ENCODE measurements around the gene PALD1.

Gene PALD1

GRCh38 chr10:70558871-70559810 lies 80.6 kb downstream of the PALD1 start:
- no peak for DNase-seq

DNA sequence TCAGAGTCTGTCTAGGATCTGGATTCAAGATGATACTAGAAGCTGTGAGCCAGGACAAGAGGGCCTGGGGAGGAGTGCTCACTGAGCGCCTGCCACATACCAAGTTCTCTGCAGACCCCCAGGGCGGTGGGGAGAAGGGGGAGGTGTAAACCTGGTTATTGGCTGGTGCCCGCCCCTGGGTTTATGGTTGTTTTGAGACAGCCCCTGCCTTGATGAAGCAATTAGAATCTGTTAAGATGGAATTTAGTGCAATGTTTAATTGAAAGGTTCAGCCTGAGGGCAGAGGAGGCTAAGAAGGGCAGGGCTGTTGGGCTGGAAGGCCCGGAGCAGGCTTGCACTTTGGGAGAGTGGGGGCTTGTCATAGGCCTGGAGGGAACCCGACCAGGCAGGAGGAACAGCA lies 81.3 kb downstream of the PALD1 start:
- DNase-seq, result no peak

DNA sequence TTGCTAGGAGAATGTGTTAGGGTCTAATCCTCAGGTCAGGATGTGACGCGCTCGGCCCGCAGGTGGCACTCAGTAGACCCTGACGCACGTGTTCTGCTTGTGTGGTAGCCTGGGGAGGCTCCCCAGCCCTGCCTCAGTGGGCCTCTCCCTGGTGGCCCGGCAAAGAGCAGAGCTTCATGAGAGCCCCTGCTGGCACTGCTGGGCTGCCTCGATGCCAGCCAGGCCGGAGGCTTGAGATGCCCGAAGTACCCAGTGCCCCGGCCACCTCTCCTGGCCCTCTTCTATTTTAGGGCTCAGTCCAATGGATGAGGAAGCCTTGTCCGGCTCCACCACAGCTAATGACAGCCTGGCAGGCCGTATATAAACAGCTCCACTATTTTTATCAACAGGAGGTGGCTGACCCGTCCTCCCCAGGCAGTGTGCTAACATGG lies 82.0 kb downstream of the PALD1 start:
- DNase-seq, result no peak

- DNase-seq, result no peak
These were observed 82.5 kb downstream of the PALD1 start for GRCh38 chr10:70561070-70561469.

DNA sequence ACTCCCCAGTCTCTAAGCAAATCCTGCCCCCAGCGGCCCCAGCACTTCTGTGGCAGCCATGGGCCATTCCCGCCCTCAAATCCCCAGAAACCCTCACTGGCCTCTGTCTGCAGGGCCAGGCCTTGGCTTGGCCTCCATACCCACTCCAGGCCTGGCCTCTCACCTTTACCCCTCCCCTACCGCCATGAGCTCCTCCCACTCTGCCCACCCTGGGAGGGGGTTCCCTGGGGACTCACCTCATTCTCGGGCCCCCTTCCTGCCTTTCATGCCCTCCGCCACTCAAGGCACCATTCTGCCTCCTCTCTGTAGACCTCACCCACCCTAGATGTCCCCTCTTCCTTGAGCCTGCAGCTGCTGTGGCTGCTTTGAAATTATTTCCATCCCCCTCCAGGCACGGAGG lies 83.0 kb downstream of the PALD1 start:
- no peak for DNase-seq

DNA sequence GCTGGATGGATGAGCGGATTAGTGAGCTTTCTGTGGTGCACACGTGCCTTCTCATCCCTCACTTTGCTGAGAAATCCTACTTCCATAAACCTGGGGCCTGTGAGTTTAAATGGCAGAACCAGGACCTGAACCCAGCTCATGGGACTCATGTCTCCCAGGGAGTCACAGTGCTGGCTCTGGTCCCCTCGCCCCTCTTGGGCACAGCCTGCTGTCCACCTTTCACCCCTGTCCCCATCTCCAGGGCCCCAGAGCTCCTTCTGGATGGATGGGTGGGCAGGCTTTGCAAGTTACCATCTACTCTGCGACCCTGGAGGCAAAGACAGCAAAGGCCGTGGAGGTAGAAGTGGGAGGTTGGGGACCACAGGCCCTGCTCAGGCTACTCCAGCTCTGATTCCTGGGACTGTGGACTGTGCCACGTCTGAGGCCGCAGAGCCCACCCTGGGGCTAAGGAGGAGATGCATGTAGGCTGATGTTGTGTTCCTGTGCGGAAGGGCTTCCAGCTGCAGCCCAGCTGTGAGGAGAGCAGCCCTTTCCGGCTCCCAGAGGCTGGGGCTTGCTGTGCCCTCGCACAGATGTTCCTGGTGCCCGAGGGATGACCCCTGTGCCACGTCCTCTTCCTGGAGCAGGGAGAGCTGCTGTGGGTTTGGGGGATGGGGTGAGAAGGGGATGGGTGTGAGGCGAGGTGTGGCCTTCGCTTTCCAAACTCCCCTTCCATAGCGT lies 83.6 kb downstream of the PALD1 start:
- DNase-seq, result no peak

GRCh38 chr10:70563230-70563629 lies 84.7 kb downstream of the PALD1 start:
- DNase-seq, result no peak

DNA sequence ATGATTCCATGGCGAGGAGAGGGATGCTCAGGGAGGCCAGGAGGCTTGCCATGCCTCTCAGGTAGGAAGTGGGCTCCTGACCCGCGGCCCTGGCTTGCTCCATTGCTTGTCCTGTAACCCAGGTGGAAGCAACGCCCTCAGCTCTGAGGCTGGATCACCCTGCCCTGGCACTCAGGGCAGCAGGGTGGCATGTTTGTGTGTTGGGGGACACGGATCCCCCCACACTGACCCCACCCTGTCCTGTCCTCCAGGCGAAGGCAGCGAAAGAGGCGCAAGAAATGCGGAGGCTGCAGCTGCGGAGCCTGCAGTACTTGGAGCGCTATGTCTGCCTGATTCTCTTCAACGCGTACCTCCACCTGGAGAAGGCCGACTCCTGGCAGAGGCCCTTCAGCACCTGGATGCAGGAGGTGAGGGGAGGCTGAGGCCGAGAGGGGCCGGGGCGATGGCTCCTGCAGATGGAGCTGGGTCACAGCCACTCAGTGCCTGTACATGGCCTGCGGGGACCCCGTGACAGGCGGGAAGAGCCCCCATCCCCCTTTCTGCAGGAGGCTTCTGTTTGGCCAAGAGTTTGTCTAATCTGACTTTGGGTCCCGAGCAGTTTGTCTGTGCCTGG lies 85.7 kb downstream of the PALD1 start:
- DNase-seq, result no peak

DNA sequence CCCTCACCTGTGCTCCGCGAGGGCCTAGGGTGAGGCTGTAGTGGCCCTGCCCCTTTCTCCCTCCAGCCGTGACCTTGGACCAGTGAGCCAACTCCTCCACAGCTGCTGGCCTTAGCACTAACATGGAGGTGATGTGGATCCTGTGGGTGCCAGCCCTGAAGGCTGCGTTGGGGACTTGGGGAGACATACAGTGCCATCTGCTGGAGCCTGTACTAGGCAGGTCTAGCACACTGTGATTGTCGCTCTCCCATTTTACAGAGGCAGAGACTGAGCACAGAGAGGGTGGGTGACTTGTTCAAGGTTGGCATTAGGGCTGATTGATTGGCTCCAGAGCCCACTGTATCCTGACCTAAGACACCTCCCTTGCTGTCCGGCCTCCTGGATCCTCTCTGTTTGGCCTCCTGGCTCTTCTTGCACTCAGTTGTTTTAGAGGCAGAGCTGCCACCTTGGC lies 86.4 kb downstream of the PALD1 start:
- DNase-seq, result no peak

DNA sequence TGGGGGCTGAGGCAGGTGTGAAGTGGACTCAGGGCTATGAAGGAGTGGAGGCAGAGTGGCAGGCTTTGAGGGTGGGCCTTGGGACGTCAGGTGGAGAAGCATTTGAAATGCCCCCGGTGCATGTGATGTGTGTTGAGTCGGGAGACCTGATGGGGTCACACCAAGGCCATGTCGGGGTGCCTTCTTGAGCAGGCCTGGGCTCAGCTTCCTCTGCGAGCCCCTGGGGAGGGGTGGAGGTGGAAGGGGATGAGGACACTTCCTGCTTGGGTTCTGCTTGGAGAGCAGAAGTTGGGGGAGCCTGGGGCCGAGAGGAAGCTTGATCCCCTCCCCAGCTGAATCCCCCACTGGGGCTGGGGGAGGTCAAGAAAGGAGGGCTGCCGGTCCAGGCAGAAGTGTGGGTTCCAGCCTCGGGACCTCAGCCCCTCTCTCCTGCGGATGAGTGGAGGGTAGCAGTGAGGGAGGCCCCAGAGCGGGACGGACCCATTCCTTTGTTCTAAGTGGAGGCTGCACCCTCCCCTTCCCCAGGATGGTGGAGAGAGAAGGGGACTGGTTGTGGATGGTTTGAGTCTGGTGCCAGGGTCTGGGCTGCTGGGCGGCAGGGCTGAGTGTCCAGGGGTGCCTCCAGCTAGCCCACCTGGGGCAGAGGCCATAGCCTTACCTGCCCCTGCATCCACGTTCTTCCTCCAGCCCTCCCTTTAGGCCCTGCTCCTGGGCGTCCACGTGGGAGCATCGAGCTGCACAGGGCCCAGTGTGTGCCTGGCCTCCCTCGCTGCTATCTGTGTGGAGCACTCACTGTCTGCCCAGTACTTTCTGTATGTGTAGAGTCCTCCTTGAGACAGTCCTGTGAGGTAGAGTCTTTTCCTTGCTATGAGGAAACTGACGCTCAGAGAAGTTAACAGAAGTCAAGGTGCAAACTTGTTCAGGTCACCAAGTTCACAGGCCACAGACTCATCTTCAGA lies 87.3 kb downstream of the PALD1 start:
- DNase-seq, result no peak

DNA sequence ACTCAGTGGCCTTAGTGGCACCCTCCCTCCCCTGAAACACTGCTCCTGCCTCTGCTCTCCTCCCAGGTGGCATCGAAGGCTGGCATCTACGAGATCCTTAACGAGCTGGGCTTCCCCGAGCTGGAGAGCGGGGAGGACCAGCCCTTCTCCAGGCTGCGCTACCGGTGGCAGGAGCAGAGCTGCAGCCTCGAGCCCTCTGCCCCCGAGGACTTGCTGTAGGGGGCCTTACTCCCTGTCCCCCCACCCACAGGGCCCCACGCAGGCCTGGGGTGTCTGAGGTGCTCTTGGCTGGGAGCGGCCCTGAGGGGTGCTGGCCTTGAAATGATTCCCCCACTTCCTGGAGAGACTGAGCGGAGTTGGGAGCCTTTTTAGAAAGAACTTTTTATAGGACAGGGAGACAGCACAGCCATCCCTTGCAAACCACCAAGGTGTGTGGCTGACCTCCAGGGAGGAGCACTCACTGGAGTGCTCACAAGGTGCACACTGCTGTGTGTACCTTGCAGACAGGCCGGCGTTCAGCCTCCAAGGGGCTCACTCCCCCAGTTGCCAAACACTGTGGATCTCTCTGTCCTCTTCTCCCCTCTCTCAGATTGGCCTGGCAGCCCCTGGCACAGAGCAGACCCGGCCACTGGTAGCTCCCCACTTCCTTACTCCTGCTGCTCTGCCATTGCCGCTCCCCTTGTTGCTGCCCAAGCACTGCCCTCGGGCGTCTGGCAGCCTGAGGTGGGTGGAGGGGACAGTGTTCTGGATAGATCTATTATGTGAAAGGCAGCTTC lies 88.1 kb downstream of the PALD1 start:
- DNase-seq, result no peak

GRCh38 chr10:70567603-70568002 lies 89.0 kb downstream of the PALD1 start:
- DNase-seq, result no peak

GRCh38 chr10:70568113-70568512 lies 89.5 kb downstream of the PALD1 start:
- no peak for DNase-seq

- no peak for DNase-seq
These were observed 90.4 kb downstream of the PALD1 start for GRCh38 chr10:70568781-70569495.

DNA sequence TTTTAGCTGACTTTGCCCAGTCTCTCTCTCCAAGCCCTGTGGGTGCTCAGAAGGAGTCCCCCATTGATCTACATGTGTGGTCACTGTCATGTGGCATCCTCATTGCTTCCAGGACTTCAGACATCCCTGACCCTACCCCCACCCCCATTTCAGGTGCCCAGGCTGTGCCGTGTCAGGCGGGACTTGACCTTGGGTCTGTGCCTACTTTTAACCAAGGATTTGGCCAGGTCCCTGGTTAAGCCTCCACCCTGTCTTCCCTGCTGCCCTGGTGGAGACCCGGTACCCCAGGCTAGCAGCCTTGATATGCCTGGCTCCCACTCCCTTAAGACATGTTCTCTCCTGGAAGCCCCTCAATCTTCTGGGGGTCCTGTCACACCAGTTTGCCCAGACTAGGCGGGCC lies 92.7 kb downstream of the PALD1 start:
- no peak for DNase-seq

GRCh38 chr10:70571636-70572439 lies 93.3 kb downstream of the PALD1 start:
- DNase-seq, result no peak

- DNase-seq, result no peak
These were observed 95.3 kb downstream of the PALD1 start for GRCh38 chr10:70573599-70574506.

GRCh38 chr10:70575486-70575873 lies 96.9 kb downstream of the PALD1 start:
- DNase-seq, result no peak
